HepG2 (cell line): ENCODE measurements around the gene WDHD1. TPM values are rescaled to one million over a fixed set of nuclear protein-coding genes. Genes with fewer than 3 reads are reported as not detected.

Experiments used
- DR1 ChIP-seq: sonication (generic); formaldehyde crosslinking; IDR thresholded peaks from 2 replicates; pipeline ENCODE4 v1.8.0; 2021; ENCODE audit warnings: mild to moderate bottlenecking, missing genetic modification reagents, inconsistent platforms
- ETV6 ChIP-seq: sonication (generic); formaldehyde crosslinking; conservative IDR thresholded peaks from 2 replicates; pipeline ENCODE4 v1.4.0; 2020; ENCODE audit warnings: missing genetic modification reagents
- HMG20A ChIP-seq: IDR thresholded peaks from 2 replicates; pipeline ENCODE4 v1.6.1; 2016; ENCODE audit warnings: borderline replicate concordance
- JUNB ChIP-seq: sonication (generic); formaldehyde crosslinking; IDR thresholded peaks from 2 replicates; pipeline ENCODE4 v1.8.0; 2022; ENCODE audit warnings: missing genetic modification reagents, mild to moderate bottlenecking, borderline replicate concordance
- MATR3 ChIP-seq: sonication (generic); formaldehyde crosslinking; IDR thresholded peaks from 2 replicates; pipeline ENCODE4 v1.4.0; 2020; ENCODE audit warnings: missing genetic modification reagents
- MIER2 ChIP-seq: IDR thresholded peaks from 2 replicates; pipeline ENCODE4 v1.6.1; 2016; ENCODE audit warnings: missing biosample characterization, missing genetic modification reagents
- MTA1 ChIP-seq: sonication (generic); formaldehyde crosslinking; IDR thresholded peaks from 2 replicates; pipeline ENCODE4 v1.4.0; 2020; ENCODE audit warnings: missing genetic modification reagents, mild to moderate bottlenecking, borderline replicate concordance
- RXRB ChIP-seq: IDR thresholded peaks from 2 replicates; pipeline ENCODE4 v1.6.1; 2016; ENCODE audit warnings: borderline replicate concordance, missing genetic modification reagents, missing compliant biosample characterization
- SP1 ChIP-seq, 2 experiments: fragments of 450-650 bp in 1 of 2; sonication (generic) in 1 of 2; formaldehyde crosslinking in 1 of 2; IDR thresholded peaks; 2 replicates each; pipeline versions ENCODE4 v1.4.0 to v1.6.1; 2016 to 2020; ENCODE audit warnings: missing genetic modification reagents in 1 of 2
- TEAD3 ChIP-seq: optimal IDR thresholded peaks from 2 replicates; pipeline ENCODE3; 2016; ENCODE audit warnings: borderline replicate concordance
- U2AF1 ChIP-seq: fragments of 200-400 bp; formaldehyde crosslinking; optimal IDR thresholded peaks from 2 replicates; pipeline ENCODE3; 2017; ENCODE audit warnings: mild to moderate bottlenecking, low read depth, low read length
- U2AF2 ChIP-seq: fragments of 200-400 bp; formaldehyde crosslinking; IDR thresholded peaks from 2 replicates; pipeline ENCODE4 v1.6.1; 2017; ENCODE audit warnings: low read depth, mild to moderate bottlenecking, low read length
- ZMAT3 ChIP-seq: sonication (generic); formaldehyde crosslinking; conservative IDR thresholded peaks from 2 replicates; pipeline ENCODE4 v1.7.0; 2021; ENCODE audit warnings: missing genetic modification reagents
- ZNF205 ChIP-seq: IDR thresholded peaks from 2 replicates; pipeline ENCODE4 v1.6.1; 2018; ENCODE audit warnings: missing biosample characterization, missing genetic modification reagents
- ZNF296 ChIP-seq: sonication (generic); formaldehyde crosslinking; conservative IDR thresholded peaks from 2 replicates; pipeline ENCODE4 v1.5.0; 2020; ENCODE audit warnings: mild to moderate bottlenecking, missing genetic modification reagents
- ZNF557 ChIP-seq: sonication (generic); formaldehyde crosslinking; IDR thresholded peaks from 2 replicates; pipeline ENCODE4 v1.4.0; 2020; ENCODE audit warnings: missing genetic modification reagents
- ZNF672 ChIP-seq: sonication (generic); formaldehyde crosslinking; IDR thresholded peaks from 2 replicates; pipeline ENCODE4 v1.8.1; 2022; ENCODE audit warnings: missing genetic modification reagents
- polyA plus RNA-seq, 8 experiments: library from polyadenylated mRNA; depleted of rRNA in 3 of 8; stranded (reverse) in 7 of 8; unstranded in 1 of 8; fragments of >200 nt; fragmentation: Illumina TruSeq in 4 of 8; extraction: Trizol in 4 of 8; gene quantifications; 2 replicates each; pipeline versions ENCODE4 v1.2.1 to v1.2.3, GENCODE V29; 2011 to 2016; ENCODE audit warnings: low read depth in 4 of 8, missing spikeins in 1 of 8, mixed read lengths in 1 of 8; ENCODE audit not compliant: insufficient read depth in 1 of 8
- total RNA-seq, 5 experiments: library from RNA; depleted of rRNA; stranded (reverse); fragments of >200 nt; fragmentation: Illumina TruSeq; extraction: Trizol; gene quantifications; 2 replicates each; pipeline ENCODE4 v1.2.3, GENCODE V29; 2016; ENCODE audit warnings: low read depth in 1 of 5
- TF ChIP-seq, protein P1 (sequence below): sonication (generic); formaldehyde crosslinking; IDR thresholded peaks from 2 replicates; pipeline ENCODE4 v1.5.0; 2020; ENCODE audit warnings: mild to moderate bottlenecking, missing genetic modification reagents
- TF ChIP-seq, protein P2 (sequence below): sonication (generic); formaldehyde crosslinking; IDR thresholded peaks from 2 replicates; pipeline ENCODE4 v1.5.0; 2020; ENCODE audit warnings: missing genetic modification reagents
- TF ChIP-seq, protein P3 (sequence below): IDR thresholded peaks from 2 replicates; pipeline ENCODE4 v1.6.1; 2016; ENCODE audit warnings: low read depth, control low read depth
- TF ChIP-seq, protein P4 (sequence below): sonication (generic); formaldehyde crosslinking; conservative IDR thresholded peaks from 2 replicates; pipeline ENCODE4 v1.4.0; 2020; ENCODE audit warnings: missing genetic modification reagents

Gene WDHD1
- total and polyA plus RNA-seq, 2 of the 13 experiments (the other 11 are each of a cell fraction or from before 2014, with no cell fraction given), result 5.5 to 27.5 TPM

DNA sequence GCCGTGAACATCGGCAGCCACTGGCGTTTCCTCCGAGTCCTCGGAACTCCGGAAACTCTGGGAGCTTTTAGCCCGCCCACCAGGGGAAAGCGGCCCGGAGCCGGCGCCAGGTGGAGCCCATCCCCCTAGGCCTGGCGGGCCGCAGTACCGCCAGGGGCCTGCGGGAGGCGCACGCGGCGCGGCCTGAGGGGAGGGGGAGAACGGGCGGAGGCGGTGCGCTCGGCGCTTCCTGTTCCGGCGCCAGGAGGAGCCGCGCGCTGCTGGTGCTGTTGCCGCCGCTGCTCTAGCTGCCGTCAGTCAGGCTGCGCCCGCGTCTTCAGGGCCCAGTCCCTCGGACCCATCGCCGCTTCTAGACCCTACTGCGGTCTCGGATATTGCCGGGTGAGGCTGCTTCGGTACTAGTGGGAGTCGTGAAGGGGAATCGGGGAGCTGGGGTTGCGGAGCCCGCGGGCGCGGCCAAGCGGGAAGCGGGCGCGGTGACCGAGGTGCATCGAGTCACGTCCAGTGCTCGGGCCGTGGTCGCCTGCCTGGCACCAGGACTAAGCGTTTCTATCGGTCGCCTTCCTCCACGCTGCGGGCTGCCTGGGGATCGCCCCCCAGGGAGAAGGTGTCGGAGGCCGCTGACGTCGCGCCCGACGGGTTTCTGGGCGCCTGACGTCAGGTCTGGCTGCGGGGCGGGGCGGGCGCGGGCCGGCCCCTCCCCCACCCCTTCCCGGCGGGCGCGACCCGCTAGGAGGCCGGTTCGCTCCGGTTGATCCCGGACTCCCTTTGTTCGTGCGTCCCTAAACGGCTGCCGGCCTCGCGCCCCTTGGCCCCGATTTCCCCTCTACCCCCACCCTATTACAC lies 24.7 kb upstream of the WDHD1 start, which contains the start of gene MAPK1IP1L (continued):
- TF ChIP-seq ETV6 (CRISPR knock-in tag), result peak; percentile 84
- peak; percentile 84; the same call in 1 of the 2 replicates for TF ChIP-seq MTA1 (CRISPR knock-in tag)
- TF ChIP-seq ZNF557 (CRISPR knock-in tag), result peak; percentile 54
- TF ChIP-seq, protein P1, sequence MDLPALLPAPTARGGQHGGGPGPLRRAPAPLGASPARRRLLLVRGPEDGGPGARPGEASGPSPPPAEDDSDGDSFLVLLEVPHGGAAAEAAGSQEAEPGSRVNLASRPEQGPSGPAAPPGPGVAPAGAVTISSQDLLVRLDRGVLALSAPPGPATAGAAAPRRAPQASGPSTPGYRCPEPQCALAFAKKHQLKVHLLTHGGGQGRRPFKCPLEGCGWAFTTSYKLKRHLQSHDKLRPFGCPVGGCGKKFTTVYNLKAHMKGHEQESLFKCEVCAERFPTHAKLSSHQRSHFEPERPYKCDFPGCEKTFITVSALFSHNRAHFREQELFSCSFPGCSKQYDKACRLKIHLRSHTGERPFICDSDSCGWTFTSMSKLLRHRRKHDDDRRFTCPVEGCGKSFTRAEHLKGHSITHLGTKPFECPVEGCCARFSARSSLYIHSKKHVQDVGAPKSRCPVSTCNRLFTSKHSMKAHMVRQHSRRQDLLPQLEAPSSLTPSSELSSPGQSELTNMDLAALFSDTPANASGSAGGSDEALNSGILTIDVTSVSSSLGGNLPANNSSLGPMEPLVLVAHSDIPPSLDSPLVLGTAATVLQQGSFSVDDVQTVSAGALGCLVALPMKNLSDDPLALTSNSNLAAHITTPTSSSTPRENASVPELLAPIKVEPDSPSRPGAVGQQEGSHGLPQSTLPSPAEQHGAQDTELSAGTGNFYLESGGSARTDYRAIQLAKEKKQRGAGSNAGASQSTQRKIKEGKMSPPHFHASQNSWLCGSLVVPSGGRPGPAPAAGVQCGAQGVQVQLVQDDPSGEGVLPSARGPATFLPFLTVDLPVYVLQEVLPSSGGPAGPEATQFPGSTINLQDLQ, result no peak; the same call in 1 of the 2 replicates
- peak; percentile 92 for TF ChIP-seq ZMAT3
- TF ChIP-seq U2AF1, result peak; percentile 70
- TF ChIP-seq JUNB (CRISPR knock-in tag), result no peak
- TF ChIP-seq, protein P2, sequence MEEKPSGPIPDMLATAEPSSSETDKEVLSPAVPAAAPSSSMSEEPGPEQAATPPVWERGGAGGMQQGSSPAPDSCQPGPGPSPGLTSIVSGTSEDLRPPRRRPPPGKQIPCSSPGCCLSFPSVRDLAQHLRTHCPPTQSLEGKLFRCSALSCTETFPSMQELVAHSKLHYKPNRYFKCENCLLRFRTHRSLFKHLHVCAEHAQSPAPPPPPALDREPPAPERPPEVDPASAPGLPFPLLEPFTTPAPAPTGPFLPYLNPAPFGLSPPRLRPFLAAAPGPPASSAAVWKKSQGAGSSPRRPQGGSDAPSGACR (CRISPR knock-in tag), result peak; percentile 98
- TF ChIP-seq MIER2 (CRISPR knock-in tag), result no peak; the same call in 1 of the 2 replicates
- TF ChIP-seq ZNF672 (CRISPR knock-in tag), result no peak
- no peak for TF ChIP-seq SP1 (IDR thresholded peaks at IDR 0.05)
- TF ChIP-seq SP1 (CRISPR knock-in tag; IDR thresholded peaks at IDR 0.05), result peak; percentile 76
- no peak; the same call in 1 of the 2 replicates for TF ChIP-seq HMG20A (CRISPR knock-in tag)
- 0 out of 2 replicates have a peak, but pooled peaks have one; percentile 65 for TF ChIP-seq ZNF296
- TF ChIP-seq MATR3 (CRISPR knock-in tag), result no peak
- peak; percentile 73 for TF ChIP-seq TEAD3 (CRISPR knock-in tag)
- TF ChIP-seq, protein P3, sequence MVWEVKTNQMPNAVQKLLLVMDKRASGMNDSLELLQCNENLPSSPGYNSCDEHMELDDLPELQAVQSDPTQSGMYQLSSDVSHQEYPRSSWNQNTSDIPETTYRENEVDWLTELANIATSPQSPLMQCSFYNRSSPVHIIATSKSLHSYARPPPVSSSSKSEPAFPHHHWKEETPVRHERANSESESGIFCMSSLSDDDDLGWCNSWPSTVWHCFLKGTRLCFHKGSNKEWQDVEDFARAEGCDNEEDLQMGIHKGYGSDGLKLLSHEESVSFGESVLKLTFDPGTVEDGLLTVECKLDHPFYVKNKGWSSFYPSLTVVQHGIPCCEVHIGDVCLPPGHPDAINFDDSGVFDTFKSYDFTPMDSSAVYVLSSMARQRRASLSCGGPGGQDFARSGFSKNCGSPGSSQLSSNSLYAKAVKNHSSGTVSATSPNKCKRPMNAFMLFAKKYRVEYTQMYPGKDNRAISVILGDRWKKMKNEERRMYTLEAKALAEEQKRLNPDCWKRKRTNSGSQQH, result peak; percentile 36; the same call in 1 of the 2 replicates
- peak; percentile 54; the same call in 1 of the 2 replicates for TF ChIP-seq ZNF205 (CRISPR knock-in tag)
- TF ChIP-seq, protein P4, sequence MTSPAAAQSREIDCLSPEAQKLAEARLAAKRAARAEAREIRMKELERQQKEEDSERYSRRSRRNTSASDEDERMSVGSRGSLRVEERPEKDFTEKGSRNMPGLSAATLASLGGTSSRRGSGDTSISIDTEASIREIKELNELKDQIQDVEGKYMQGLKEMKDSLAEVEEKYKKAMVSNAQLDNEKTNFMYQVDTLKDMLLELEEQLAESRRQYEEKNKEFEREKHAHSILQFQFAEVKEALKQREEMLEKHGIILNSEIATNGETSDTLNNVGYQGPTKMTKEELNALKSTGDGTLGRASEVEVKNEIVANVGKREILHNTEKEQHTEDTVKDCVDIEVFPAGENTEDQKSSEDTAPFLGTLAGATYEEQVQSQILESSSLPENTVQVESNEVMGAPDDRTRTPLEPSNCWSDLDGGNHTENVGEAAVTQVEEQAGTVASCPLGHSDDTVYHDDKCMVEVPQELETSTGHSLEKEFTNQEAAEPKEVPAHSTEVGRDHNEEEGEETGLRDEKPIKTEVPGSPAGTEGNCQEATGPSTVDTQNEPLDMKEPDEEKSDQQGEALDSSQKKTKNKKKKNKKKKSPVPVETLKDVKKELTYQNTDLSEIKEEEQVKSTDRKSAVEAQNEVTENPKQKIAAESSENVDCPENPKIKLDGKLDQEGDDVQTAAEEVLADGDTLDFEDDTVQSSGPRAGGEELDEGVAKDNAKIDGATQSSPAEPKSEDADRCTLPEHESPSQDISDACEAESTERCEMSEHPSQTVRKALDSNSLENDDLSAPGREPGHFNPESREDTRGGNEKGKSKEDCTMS (CRISPR knock-in tag), result no peak
- no peak for TF ChIP-seq U2AF2
- peak; percentile 67 for TF ChIP-seq RXRB
- peak; percentile 81 for TF ChIP-seq DR1 (CRISPR knock-in tag)
